Measurements from ENCODE around the gene HEXB.

HEXB gene

DNA sequence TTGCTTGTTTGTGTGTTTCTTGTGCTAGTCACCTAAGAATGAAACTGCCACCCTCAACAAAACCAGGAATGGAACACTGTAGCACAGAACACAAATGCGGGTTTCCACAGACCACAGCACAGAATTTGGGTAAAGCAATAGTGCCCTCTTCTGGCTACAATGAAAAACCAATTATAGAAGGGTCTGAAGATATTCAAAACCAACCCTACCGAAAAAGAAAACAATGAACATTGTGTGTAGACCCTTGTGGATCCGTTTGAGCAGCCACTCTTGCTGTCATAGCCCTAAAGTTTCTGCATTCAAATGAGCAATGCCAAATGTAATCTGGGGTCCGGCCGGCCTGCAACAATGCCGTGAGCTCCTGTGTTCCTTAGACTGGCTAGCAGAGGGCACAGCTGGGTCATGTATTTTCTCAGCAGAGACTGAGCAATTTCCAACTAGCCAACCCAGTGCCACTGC lies 36.2 kb upstream of the HEXB start (continued):
- TF ChIP-seq, protein P1, sequence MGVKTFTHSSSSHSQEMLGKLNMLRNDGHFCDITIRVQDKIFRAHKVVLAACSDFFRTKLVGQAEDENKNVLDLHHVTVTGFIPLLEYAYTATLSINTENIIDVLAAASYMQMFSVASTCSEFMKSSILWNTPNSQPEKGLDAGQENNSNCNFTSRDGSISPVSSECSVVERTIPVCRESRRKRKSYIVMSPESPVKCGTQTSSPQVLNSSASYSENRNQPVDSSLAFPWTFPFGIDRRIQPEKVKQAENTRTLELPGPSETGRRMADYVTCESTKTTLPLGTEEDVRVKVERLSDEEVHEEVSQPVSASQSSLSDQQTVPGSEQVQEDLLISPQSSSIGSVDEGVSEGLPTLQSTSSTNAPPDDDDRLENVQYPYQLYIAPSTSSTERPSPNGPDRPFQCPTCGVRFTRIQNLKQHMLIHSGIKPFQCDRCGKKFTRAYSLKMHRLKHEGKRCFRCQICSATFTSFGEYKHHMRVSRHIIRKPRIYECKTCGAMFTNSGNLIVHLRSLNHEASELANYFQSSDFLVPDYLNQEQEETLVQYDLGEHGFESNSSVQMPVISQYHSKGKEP (tag by site-specific recombination; IDR thresholded peaks at IDR 0.05) = 0 out of 2 replicates have a peak, but pooled peaks have one; percentile 25
- TF ChIP-seq, protein P2, sequence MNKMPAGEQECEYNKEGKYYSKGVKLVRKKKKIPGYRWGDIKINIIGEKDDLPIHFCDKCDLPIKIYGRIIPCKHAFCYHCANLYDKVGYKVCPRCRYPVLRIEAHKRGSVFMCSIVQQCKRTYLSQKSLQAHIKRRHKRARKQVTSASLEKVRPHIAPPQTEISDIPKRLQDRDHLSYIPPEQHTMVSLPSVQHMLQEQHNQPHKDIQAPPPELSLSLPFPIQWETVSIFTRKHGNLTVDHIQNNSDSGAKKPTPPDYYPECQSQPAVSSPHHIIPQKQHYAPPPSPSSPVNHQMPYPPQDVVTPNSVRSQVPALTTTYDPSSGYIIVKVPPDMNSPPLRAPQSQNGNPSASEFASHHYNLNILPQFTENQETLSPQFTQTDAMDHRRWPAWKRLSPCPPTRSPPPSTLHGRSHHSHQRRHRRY (tag by site-specific recombination; IDR thresholded peaks at IDR 0.05) = no peak
- TF ChIP-seq ZNF660 (tag by site-specific recombination; IDR thresholded peaks at IDR 0.05) (peak; percentile 60; the same call in 1 of the 2 replicates), REPIN1 (tag by site-specific recombination; IDR thresholded peaks at IDR 0.05; ENCODE audit: low read depth) (no peak), ZBTB17 (tag by site-specific recombination; IDR thresholded peaks at IDR 0.05) (0 out of 2 replicates have a peak, but pooled peaks have one; percentile 30), SALL2 (tag by site-specific recombination; IDR thresholded peaks at IDR 0.05; ENCODE audit: borderline replicate concordance) (no peak)
- TF ChIP-seq, protein P3, sequence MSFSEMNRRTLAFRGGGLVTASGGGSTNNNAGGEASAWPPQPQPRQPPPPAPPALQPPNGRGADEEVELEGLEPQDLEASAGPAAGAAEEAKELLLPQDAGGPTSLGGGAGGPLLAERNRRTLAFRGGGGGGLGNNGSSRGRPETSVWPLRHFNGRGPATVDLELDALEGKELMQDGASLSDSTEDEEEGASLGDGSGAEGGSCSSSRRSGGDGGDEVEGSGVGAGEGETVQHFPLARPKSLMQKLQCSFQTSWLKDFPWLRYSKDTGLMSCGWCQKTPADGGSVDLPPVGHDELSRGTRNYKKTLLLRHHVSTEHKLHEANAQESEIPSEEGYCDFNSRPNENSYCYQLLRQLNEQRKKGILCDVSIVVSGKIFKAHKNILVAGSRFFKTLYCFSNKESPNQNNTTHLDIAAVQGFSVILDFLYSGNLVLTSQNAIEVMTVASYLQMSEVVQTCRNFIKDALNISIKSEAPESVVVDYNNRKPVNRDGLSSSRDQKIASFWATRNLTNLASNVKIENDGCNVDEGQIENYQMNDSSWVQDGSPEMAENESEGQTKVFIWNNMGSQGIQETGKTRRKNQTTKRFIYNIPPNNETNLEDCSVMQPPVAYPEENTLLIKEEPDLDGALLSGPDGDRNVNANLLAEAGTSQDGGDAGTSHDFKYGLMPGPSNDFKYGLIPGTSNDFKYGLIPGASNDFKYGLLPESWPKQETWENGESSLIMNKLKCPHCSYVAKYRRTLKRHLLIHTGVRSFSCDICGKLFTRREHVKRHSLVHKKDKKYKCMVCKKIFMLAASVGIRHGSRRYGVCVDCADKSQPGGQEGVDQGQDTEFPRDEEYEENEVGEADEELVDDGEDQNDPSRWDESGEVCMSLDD (tag by site-specific recombination; IDR thresholded peaks at IDR 0.05) = no peak
- TF ChIP-seq, protein P4, sequence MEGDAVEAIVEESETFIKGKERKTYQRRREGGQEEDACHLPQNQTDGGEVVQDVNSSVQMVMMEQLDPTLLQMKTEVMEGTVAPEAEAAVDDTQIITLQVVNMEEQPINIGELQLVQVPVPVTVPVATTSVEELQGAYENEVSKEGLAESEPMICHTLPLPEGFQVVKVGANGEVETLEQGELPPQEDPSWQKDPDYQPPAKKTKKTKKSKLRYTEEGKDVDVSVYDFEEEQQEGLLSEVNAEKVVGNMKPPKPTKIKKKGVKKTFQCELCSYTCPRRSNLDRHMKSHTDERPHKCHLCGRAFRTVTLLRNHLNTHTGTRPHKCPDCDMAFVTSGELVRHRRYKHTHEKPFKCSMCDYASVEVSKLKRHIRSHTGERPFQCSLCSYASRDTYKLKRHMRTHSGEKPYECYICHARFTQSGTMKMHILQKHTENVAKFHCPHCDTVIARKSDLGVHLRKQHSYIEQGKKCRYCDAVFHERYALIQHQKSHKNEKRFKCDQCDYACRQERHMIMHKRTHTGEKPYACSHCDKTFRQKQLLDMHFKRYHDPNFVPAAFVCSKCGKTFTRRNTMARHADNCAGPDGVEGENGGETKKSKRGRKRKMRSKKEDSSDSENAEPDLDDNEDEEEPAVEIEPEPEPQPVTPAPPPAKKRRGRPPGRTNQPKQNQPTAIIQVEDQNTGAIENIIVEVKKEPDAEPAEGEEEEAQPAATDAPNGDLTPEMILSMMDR (tag by site-specific recombination; IDR thresholded peaks at IDR 0.05) = peak; percentile 88

DNA sequence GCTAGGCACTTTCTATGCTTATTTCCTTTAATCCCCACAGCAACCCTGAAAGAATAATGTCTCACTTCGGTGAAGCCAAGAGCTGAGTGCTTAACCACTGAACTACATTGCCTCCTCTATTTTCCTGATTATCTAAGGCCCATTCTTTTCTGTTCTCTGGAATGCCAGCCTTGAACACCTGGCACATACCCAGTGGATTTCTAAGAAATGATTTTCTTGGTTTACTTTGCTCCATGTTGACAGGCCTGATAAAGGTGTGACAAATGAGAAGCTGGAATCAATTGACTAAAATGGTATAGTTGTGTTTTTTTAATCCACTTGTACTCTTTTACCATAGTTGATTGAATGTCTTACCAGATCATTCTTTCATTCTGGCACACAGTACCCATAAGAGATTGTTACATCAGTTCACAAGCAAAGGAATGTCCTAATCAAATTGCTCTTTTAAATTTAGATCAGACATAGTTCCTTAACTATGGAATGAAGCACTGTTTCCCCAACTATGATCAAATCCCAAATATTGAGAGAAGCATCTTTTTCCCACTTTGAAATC lies 35.5 kb upstream of the HEXB start:
- Histone ChIP-seq H3K4me3 (ENCODE audit: low read depth, low read length) (no peak overlapping the region), H3K36me3 (ENCODE audit: control insufficient read depth in 2 of 2, insufficient read depth in 1 of 2, low read length in 2 of 2) (no peaks in the 10 kb centered on the region), H3K4me1 (ENCODE audit: control insufficient read depth, insufficient read depth, low read length) (peaks cover 13% of the 10 kb centered on the region), H3K27ac (ENCODE audit: extremely low read depth, low read depth, low read length) (no peak overlapping the region), H3K9me3 (ENCODE audit: control insufficient read depth, insufficient read depth, low read depth, low read length) (no peaks in the 10 kb centered on the region)
- TF ChIP-seq SP7 (tag by site-specific recombination; IDR thresholded peaks at IDR 0.05) (no peak), ZNF2 (tag by site-specific recombination; IDR thresholded peaks at IDR 0.05) (no peak), BCL11A (tag by site-specific recombination; IDR thresholded peaks at IDR 0.05; ENCODE audit: low read depth) (no peak)
- TF ChIP-seq, protein P5, sequence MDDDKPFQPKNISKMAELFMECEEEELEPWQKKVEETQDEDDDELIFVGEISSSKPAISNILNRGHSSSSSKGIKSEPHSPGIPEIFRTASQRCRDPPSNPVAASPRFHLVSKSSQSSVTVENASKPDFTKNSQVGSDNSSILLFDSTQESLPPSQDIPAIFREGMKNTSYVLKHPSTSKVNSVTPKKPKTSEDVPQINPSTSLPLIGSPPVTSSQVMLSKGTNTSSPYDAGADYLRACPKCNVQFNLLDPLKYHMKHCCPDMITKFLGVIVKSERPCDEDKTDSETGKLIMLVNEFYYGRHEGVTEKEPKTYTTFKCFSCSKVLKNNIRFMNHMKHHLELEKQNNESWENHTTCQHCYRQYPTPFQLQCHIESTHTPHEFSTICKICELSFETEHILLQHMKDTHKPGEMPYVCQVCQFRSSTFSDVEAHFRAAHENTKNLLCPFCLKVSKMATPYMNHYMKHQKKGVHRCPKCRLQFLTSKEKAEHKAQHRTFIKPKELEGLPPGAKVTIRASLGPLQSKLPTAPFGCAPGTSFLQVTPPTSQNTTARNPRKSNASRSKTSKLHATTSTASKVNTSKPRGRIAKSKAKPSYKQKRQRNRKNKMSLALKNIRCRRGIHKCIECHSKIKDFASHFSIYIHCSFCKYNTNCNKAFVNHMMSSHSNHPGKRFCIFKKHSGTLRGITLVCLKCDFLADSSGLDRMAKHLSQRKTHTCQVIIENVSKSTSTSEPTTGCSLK (tag by site-specific recombination; IDR thresholded peaks at IDR 0.05) = no peak
- CTCF ChIA-PET = interaction anchor here (0.5 to 3.4 kb wide), 26 partner anchors 10 to 1062 kb away, joined by 3 to 30 read pairs (median 3); no protein-coding TSS in a partner anchor
- POLR2A ChIA-PET = interaction anchor here (1.1 kb wide), 1 partner anchor 9 kb away, joined by 6 read pairs; the partner anchor contains the start of gene ENC1
